Kidney (tissue), 14 donors: ENCODE results near the gene MEGF11. TPM values are rescaled to one million over a fixed set of nuclear protein-coding genes. Genes with fewer than 3 reads are reported as not detected.

ENCODE experiments used
- DNase-seq, 5 donors: peaks; one replicate each; pipeline ENCODE4 v3.0.0-alpha.2; 2013 to 2020
- FAIRE-seq: peaks from 2 replicates; lab custom pipeline; 2012; peaks lifted over from hg19 to GRCh38; lab: Jason Lieb, UNC
- H3K27ac ChIP-seq, 2 donors: one replicate each; pipeline ENCODE4 v1.7.0; 2013; ENCODE audit warnings: low read depth in 2 of 2, low read length in 2 of 2, inconsistent platforms in 1 of 2
- H3K27me3 ChIP-seq: one replicate; pipeline ENCODE4 v1.7.1; 2013; ENCODE audit warnings: low read length, inconsistent platforms; ENCODE audit not compliant: control insufficient read depth, insufficient read depth
- H3K36me3 ChIP-seq, 3 donors: one replicate each; pipeline versions ENCODE4 v1.7.0 to v1.7.1; 2013; ENCODE audit warnings: low read length in 3 of 3, control low read depth in 1 of 3, inconsistent platforms in 1 of 3; ENCODE audit not compliant: insufficient read depth in 3 of 3, control insufficient read depth in 2 of 3
- H3K4me1 ChIP-seq, 3 donors: one replicate each; pipeline versions ENCODE4 v1.7.0 to v1.7.1; 2013; ENCODE audit warnings: low read length in 3 of 3, inconsistent platforms in 1 of 3, low read depth in 1 of 3; ENCODE audit not compliant: control insufficient read depth in 2 of 3, insufficient read depth in 2 of 3
- H3K4me3 ChIP-seq, 3 donors: one replicate each; pipeline versions ENCODE4 v1.7.0 to v1.8.1; 2013; ENCODE audit warnings: low read length in 3 of 3, control low read depth in 1 of 3, inconsistent platforms in 1 of 3
- H3K9ac ChIP-seq, 3 donors: one replicate each; pipeline versions ENCODE4 v1.7.0 to v1.7.1; 2013; ENCODE audit warnings: low read length in 3 of 3, control low read depth in 1 of 3, inconsistent platforms in 1 of 3
- H3K9me3 ChIP-seq, 3 donors: one replicate each; pipeline versions ENCODE4 v1.7.0 to v1.7.1; 2013; ENCODE audit warnings: low read length in 3 of 3, control low read depth in 1 of 3, inconsistent platforms in 1 of 3; ENCODE audit not compliant: control insufficient read depth in 2 of 3, insufficient read depth in 1 of 3
- intact Hi-C: fragments of 100-400 bp; cut with DNase I; formaldehyde crosslinking; loops from one replicate; pipeline ENCODE4 v1.11.1; 2022
- polyA plus RNA-seq: library from polyadenylated mRNA; stranded (reverse); fragments of 350-450 nt; fragmentation: Illumina TruSeq; extraction: RNeasy Lipid Tissue Mini Kit (QIAGEN cat#74804); gene quantifications from one replicate; pipeline ENCODE4 v1.2.3, GENCODE V29; 2014; ENCODE audit warnings: low read depth, low replicate concordance; ENCODE audit not compliant: insufficient read depth
- total RNA-seq: library from RNA; stranded (reverse); fragmentation: NEBNext Ultra II Directional; extraction: Animal tissue kit (Norgen Biotek cat#: 25700); gene quantifications from one replicate; pipeline ENCODE4 v1.2.1, GENCODE V29; 2021
- TF ChIP-seq, protein P1 (sequence below): IDR thresholded peaks from 3 replicates; pipeline ENCODE4 v1.5.1; 2012; ENCODE audit warnings: mild to moderate bottlenecking, moderate library complexity, borderline replicate concordance; ENCODE audit not compliant: insufficient read depth; ENCODE audit errors: extremely low read depth
- donor health status: control.
- donor health status: control.
- donor health status: control.
- donor health status: control.
- donor health status: control.
- donor health status: DM: yes; HTN: yes; CAD: no.
- donor health status: Normal renal cell carcinoma (clear cell type).

MEGF11 gene
- total and polyA plus RNA-seq, 2 donors from 2014 or later: 10.4 to 41.8 TPM

DNA sequence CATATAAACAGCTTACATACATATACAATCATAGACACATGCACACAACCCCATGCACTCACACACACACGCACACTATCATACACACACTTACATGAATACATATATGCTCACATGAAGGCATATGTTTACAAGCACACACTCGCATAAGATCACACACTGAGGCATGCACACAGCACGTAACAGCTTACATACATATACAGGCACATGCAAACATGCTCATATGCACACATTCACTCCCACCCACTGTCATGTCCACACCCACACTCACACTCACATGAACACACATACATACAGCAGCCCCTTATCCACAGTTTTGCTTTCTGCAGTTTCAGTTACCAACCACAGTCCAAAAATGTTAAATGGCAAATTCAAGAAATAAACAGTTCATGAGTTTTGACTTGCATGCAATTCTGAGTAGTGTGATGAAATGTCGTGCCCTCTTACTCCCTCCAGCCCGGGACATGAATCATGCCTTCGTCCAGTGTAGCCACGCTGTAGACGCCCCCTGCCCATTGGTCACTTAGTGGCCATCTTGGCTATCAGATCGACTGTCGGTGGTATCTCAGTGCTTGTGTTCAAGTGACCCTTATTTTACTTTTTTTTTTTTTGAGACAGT, 27.8 kb downstream of the MEGF11 start:
- H3K36me3 ChIP-seq: no peaks in the 10 kb centered on the region
- FAIRE-seq (no peak), DNase-seq (no peak)

GRCh38 chr15:66224946-66225345, 28.6 kb downstream of the MEGF11 start:
- Histone ChIP-seq H3K9ac (no peak overlapping the region), H3K4me3 (no peak overlapping the region), H3K36me3 (no peaks in the 10 kb centered on the region), H3K9me3 (peaks cover 0 to 6% (median 0%) of the 10 kb centered on the region in 3 donors), H3K27ac (no peak overlapping the region), H3K4me1 (no peaks in the 10 kb centered on the region), H3K27me3 (no peaks in the 10 kb centered on the region)
- TF ChIP-seq, protein P1, sequence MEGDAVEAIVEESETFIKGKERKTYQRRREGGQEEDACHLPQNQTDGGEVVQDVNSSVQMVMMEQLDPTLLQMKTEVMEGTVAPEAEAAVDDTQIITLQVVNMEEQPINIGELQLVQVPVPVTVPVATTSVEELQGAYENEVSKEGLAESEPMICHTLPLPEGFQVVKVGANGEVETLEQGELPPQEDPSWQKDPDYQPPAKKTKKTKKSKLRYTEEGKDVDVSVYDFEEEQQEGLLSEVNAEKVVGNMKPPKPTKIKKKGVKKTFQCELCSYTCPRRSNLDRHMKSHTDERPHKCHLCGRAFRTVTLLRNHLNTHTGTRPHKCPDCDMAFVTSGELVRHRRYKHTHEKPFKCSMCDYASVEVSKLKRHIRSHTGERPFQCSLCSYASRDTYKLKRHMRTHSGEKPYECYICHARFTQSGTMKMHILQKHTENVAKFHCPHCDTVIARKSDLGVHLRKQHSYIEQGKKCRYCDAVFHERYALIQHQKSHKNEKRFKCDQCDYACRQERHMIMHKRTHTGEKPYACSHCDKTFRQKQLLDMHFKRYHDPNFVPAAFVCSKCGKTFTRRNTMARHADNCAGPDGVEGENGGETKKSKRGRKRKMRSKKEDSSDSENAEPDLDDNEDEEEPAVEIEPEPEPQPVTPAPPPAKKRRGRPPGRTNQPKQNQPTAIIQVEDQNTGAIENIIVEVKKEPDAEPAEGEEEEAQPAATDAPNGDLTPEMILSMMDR: no peak
- FAIRE-seq: no peak
- no peak for DNase-seq
- intact Hi-C loops: no loop called here

More for the DNA sequence above, 27.8 kb downstream of the MEGF11 start:
- no peak overlapping the region for H3K27ac ChIP-seq
- intact Hi-C loops: no loop called here
- H3K4me3 ChIP-seq: no peak overlapping the region
- H3K9ac ChIP-seq: no peak overlapping the region
- TF ChIP-seq, protein P1: no peak
- H3K27me3 ChIP-seq: no peaks in the 10 kb centered on the region
- no peaks in the 10 kb centered on the region for H3K4me1 ChIP-seq
- peaks cover 0 to 6% (median 0%) of the 10 kb centered on the region in 3 donors for H3K9me3 ChIP-seq

GRCh38 chr15:66222273-66223198, 31.0 kb downstream of the MEGF11 start:
- no peaks in the 10 kb centered on the region for H3K4me1 ChIP-seq
- no peak overlapping the region for H3K9ac ChIP-seq
- H3K27me3 ChIP-seq: no peaks in the 10 kb centered on the region
- DNase-seq (no peak), FAIRE-seq (no peak)
- TF ChIP-seq, protein P1: no peak
- H3K4me3 ChIP-seq: no peak overlapping the region
- no peaks in the 10 kb centered on the region for H3K36me3 ChIP-seq
- intact Hi-C loops: no loop called here
- no peak overlapping the region for H3K27ac ChIP-seq
- H3K9me3 ChIP-seq: no peaks in the 10 kb centered on the region
